Liver (tissue), 9 donors: ENCODE measurements around the gene PREX1. TPM values are rescaled to one million over a fixed set of nuclear protein-coding genes. Genes with fewer than 3 reads are reported as not detected.

ENCODE experiments used
- DNase-seq: peaks from one replicate; pipeline ENCODE4 v3.0.0-alpha.2; 2017; ENCODE audit warnings: low spot score
- H3K27ac ChIP-seq, 2 donors: one replicate each; pipeline ENCODE4 v1.7.0; 2013; ENCODE audit warnings: inconsistent platforms in 2 of 2, low read length in 2 of 2, control low read depth in 1 of 2, low read depth in 1 of 2, mild to moderate bottlenecking in 1 of 2
- H3K27me3 ChIP-seq, 4 donors: one replicate each; pipeline versions ENCODE4 v1.6.1 to v1.7.0; 2013; ENCODE audit warnings: low read length in 3 of 4, inconsistent platforms in 1 of 4, mild to moderate bottlenecking in 1 of 4, moderate library complexity in 1 of 4; ENCODE audit not compliant: control insufficient read depth in 4 of 4, insufficient read depth in 4 of 4
- H3K36me3 ChIP-seq, 4 donors: one replicate each; pipeline versions ENCODE4 v1.6.1 to v1.7.0; 2013; ENCODE audit warnings: low read length in 3 of 4, mild to moderate bottlenecking in 3 of 4, low read depth in 1 of 4, moderate library complexity in 1 of 4; ENCODE audit not compliant: control insufficient read depth in 4 of 4, insufficient read depth in 3 of 4
- H3K4me1 ChIP-seq, 4 donors: one replicate each; pipeline versions ENCODE4 v1.6.1 to v1.7.0; 2013; ENCODE audit warnings: low read length in 3 of 4, mild to moderate bottlenecking in 3 of 4, moderate library complexity in 1 of 4; ENCODE audit not compliant: control insufficient read depth in 4 of 4, insufficient read depth in 4 of 4
- H3K4me3 ChIP-seq, 3 donors: one replicate each; pipeline versions ENCODE4 v1.6.1 to v1.7.0; 2013; ENCODE audit warnings: low read length in 3 of 3, control low read depth in 1 of 3, low read depth in 1 of 3, mild to moderate bottlenecking in 1 of 3
- H3K9ac ChIP-seq, 2 donors: one replicate each; pipeline ENCODE4 v1.7.0; 2013; ENCODE audit warnings: low read length in 2 of 2, mild to moderate bottlenecking in 2 of 2, moderate library complexity in 2 of 2, control low read depth in 1 of 2, low read depth in 1 of 2
- H3K9me3 ChIP-seq, 4 donors: one replicate each; pipeline versions ENCODE4 v1.6.1 to v1.7.0; 2013; ENCODE audit warnings: low read length in 3 of 4; ENCODE audit not compliant: control insufficient read depth in 4 of 4
- ATF3 ChIP-seq: IDR thresholded peaks from 2 replicates; pipeline ENCODE4 v1.6.1; 2016; ENCODE audit warnings: antibody characterized with exemption
- FOXA2 ChIP-seq: IDR thresholded peaks from 2 replicates; pipeline ENCODE4 v1.6.1; 2016; ENCODE audit warnings: antibody characterized with exemption
- GABPA ChIP-seq, 2 donors: IDR thresholded peaks in 1 of 2; conservative IDR thresholded peaks in 1 of 2; 2 replicates each; pipeline ENCODE4 v1.6.1; 2016; ENCODE audit warnings: antibody characterized with exemption in 2 of 2, mild to moderate bottlenecking in 1 of 2, moderate library complexity in 1 of 2
- HNF4A ChIP-seq, 2 donors: conservative IDR thresholded peaks; 2 replicates each; pipeline ENCODE4 v1.6.1; 2016; ENCODE audit warnings: antibody characterized with exemption in 2 of 2, mild to moderate bottlenecking in 2 of 2
- HNF4G ChIP-seq: IDR thresholded peaks from 2 replicates; pipeline ENCODE4 v1.6.1; 2016; ENCODE audit warnings: antibody characterized with exemption
- JUND ChIP-seq, 2 donors: IDR thresholded peaks; 2 replicates each; pipeline ENCODE4 v1.6.1; 2016; ENCODE audit warnings: antibody characterized with exemption in 2 of 2
- MAX ChIP-seq: IDR thresholded peaks from 2 replicates; pipeline ENCODE4 v1.6.1; 2016; ENCODE audit warnings: antibody characterized with exemption
- NR2F2 ChIP-seq: IDR thresholded peaks from 2 replicates; pipeline ENCODE4 v1.6.1; 2016; ENCODE audit warnings: antibody characterized with exemption
- RAD21 ChIP-seq, 2 donors: IDR thresholded peaks; 2 replicates each; pipeline ENCODE4 v1.6.1; 2016; ENCODE audit warnings: antibody characterized with exemption in 2 of 2, mild to moderate bottlenecking in 2 of 2
- REST ChIP-seq: IDR thresholded peaks from 2 replicates; pipeline ENCODE4 v1.6.1; 2016; ENCODE audit warnings: antibody characterized with exemption, mild to moderate bottlenecking
- RXRA ChIP-seq, 2 donors: IDR thresholded peaks; 2 replicates each; pipeline ENCODE4 v1.6.1; 2017 to 2018; ENCODE audit warnings: antibody characterized with exemption in 2 of 2, mild to moderate bottlenecking in 1 of 2
- SP1 ChIP-seq: IDR thresholded peaks from 2 replicates; pipeline ENCODE4 v1.6.1; 2018; ENCODE audit warnings: antibody characterized with exemption, mild to moderate bottlenecking
- TAF1 ChIP-seq: conservative IDR thresholded peaks from 2 replicates; pipeline ENCODE4 v1.6.1; 2016; ENCODE audit warnings: antibody characterized with exemption, mild to moderate bottlenecking
- YY1 ChIP-seq: IDR thresholded peaks from 2 replicates; pipeline ENCODE4 v1.6.1; 2016; ENCODE audit warnings: antibody characterized with exemption, mild to moderate bottlenecking
- ZBTB33 ChIP-seq: IDR thresholded peaks from 2 replicates; pipeline ENCODE4 v1.6.1; 2016; ENCODE audit warnings: antibody characterized with exemption
- WGBS: extraction: QIAGEN DNeasy Blood & Tissue Kit; methylation state at CpG from one replicate; pipeline ENCODE4 v1.1.7; 2013; 5-methylcytosine and 5-hydroxymethylcytosine counted together
- polyA plus RNA-seq, 2 donors: library from polyadenylated mRNA; stranded (reverse) in 1 of 2; unstranded in 1 of 2; fragments of 200-250 nt in 1 of 2; fragments of >200 nt in 1 of 2; fragmentation: Nextera tagmentation in 1 of 2; extraction: Ambion mirVana in 1 of 2; gene quantifications; one replicate each; pipeline versions ENCODE4 v1.2.1 to v1.2.3, GENCODE V29; 2013 to 2015
- total RNA-seq, 2 donors: library from RNA; depleted of rRNA; stranded (reverse); fragments of >200 nt; gene quantifications; one replicate each; pipeline ENCODE4 v1.2.3, GENCODE V29; 2014
- TF ChIP-seq, protein P1 (sequence below): fragments of 150-350 bp; IDR thresholded peaks from 2 replicates; pipeline ENCODE4 v1.5.1; 2017; ENCODE audit warnings: improper control_type of control experiment, low read depth, low read length; ENCODE audit not compliant: missing input control
- donor health status: healthy.
- donor health status: healthy.
- donor health status: healthy.
- donor health status: healthy.
- donor health status: healthy.

Gene PREX1
- total and polyA plus RNA-seq, 4 donors: 2.2 to 18.0 (median 10.8) TPM

GRCh38 chr20:48727226-48727625, 100.6 kb downstream of the PREX1 start (continued):
- no peak for TF ChIP-seq ZBTB33

- H3K27me3 ChIP-seq: no peaks in the 10 kb centered on the region
- DNase-seq: no peak
- no peak overlapping the region for H3K4me3 ChIP-seq
- WGBS: 88% methylated on average over 3 of the region's 3 CpGs
- no peak overlapping the region for H3K27ac ChIP-seq
- H3K4me1 ChIP-seq: peaks cover 0 to 13% (median 3%) of the 10 kb centered on the region in 4 donors
- TF ChIP-seq JUND (IDR thresholded peaks at IDR 0.05): no peak
- TF ChIP-seq MAX: no peak
- no peak for TF ChIP-seq GABPA (IDR thresholded peaks at IDR 0.05 in 1 of 2, conservative IDR thresholded peaks at IDR 0.05 in 1 of 2)
- no peak for TF ChIP-seq HNF4G
- no peak for TF ChIP-seq RXRA (IDR thresholded peaks at IDR 0.05)
- TF ChIP-seq HNF4A (conservative IDR thresholded peaks at IDR 0.05): no peak
- TF ChIP-seq ATF3: no peak
- no peak for TF ChIP-seq SP1
- no peak for TF ChIP-seq YY1
- no peak for TF ChIP-seq ZBTB33
- no peak for TF ChIP-seq REST
- TF ChIP-seq FOXA2: no peak
- TF ChIP-seq TAF1: no peak
- TF ChIP-seq RAD21 (IDR thresholded peaks at IDR 0.05): no peak
- TF ChIP-seq NR2F2: no peak
- TF ChIP-seq, protein P1, sequence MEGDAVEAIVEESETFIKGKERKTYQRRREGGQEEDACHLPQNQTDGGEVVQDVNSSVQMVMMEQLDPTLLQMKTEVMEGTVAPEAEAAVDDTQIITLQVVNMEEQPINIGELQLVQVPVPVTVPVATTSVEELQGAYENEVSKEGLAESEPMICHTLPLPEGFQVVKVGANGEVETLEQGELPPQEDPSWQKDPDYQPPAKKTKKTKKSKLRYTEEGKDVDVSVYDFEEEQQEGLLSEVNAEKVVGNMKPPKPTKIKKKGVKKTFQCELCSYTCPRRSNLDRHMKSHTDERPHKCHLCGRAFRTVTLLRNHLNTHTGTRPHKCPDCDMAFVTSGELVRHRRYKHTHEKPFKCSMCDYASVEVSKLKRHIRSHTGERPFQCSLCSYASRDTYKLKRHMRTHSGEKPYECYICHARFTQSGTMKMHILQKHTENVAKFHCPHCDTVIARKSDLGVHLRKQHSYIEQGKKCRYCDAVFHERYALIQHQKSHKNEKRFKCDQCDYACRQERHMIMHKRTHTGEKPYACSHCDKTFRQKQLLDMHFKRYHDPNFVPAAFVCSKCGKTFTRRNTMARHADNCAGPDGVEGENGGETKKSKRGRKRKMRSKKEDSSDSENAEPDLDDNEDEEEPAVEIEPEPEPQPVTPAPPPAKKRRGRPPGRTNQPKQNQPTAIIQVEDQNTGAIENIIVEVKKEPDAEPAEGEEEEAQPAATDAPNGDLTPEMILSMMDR: no peak
- no peaks in the 10 kb centered on the region for H3K9me3 ChIP-seq
- H3K36me3 ChIP-seq: no peaks in the 10 kb centered on the region
- H3K9ac ChIP-seq: no peak overlapping the region
Measured at GRCh38 chr20:48725555-48725991, 102.2 kb downstream of the PREX1 start.
